HG02870 (cell line): Measurements from ENCODE around the gene DNAJC11.
"Not testable (repeated sequence)": the region's sequence is repeated elsewhere in the genome, so short reads cannot be mapped to it uniquely, and the experiment has no call there.

ENCODE experiments used
- ATAC-seq: cut with Tn5 transposase; IDR thresholded peaks from one replicate; pipeline ENCODE4 v1.9.1; 2021; ENCODE audit warnings: mild to moderate bottlenecking, moderate library complexity; ENCODE audit not compliant: unreplicated experiment

Gene DNAJC11

DNA sequence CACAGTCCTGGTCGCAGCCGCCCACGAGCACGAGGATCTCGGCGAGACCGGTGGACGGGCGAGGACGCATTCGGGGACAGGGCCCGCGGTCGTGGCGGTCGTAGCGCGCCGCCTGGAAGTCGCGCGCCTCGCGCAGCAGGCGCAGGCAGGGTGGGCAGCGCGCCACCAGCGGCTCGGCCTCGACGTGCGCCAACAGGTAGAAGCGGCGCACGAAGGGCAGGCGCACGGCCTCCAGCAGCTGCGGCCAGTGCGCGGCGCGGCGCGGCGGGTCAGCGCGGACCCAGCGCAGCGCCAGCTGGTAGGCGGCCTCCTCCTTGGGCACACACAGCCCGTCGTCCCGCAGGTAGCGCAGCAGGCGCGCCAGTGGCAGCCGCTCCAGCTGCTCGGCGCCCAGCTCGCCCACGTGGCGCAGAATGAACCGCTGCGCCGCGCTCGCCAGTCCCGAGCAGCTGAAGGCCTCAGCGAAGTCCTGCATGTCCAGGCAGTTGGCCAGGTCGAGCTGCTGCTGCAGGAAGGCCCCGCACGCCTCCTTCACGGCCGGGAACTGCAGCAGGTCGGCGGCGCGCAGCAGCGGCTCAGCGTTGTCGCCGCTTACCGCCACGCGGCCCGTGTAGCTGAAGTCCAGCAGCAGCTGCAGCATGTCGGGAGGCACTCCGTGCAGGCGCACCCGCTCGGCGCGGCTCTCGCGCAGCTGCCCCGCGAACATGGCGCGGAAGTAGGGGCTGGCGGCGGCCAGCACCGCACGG, 99.5 kb downstream of the DNAJC11 start:
- peak; percentile 29 for ATAC-seq

DNA sequence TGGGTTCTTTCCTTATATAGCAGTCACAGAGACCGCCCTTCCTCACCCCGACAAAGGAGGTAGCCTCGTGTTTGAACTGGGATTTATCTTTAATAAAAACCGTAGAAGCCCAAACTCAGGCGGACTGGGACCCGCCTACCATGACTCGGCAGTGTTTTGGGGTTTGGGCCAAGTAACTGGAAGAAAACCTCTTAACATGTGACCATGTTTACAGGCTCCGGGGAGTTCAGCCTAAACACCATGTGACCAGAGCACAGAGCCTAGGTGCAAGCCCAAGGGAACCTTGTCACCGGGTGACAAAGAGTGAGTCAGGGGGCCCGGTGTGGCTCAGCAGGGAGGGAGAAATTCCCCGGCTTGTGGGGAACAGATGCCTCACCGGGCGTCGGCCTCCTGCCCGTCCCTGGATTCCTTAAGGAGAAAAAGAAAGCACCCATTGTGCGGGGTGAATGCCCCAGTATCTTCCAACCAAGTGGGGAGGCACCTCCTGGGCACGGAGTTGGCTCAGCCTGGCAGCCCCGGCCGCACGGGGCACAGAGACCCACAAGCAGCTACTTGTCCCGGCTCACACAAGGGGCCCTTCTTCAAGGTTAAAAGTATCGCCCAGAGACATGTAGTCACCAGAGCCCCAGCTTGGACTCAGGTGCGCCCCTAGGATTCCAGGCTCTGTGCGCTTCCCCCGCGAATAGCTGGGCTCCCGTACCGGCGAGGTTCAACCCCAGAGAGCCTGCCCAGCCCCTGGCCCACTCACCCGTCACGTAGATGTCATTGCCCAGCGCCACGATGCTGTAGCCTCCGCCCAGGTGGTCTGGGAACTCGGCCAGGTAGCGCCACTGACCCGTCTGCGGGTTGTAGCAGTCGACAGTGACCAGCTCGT, 100.3 kb downstream of the DNAJC11 start:
- ATAC-seq, result peak; percentile 37

DNA sequence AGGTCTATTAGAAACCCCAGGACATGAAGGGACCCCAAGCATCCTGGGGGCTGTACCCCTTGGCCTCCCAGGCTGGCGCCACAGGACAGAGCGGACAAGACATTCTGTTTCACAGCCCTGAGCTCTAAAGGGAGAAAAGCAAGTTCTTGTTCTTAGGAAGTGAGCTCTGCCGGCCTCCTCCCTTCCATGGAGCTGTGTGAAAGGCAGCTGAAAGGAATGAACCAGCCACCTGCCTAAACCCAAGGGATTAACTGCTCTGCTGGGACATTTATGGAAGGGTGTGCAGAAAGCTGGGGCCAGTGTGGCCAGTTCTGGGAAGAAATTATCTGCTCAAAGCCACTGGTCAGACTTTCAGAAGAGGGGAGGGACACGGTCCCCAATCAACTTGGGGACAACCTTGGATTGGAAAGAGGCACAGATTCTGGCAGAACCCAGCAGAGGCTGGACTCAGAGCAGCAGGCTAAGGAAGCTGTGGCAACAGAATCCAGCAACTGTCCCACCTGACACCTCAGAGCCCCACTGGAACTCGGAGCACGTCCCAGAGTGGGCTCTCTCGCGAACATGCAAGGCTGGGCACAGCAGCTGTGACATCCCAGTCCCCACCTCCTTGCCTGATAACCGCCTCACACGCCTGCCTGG, 101.1 kb downstream of the DNAJC11 start:
- ATAC-seq, result no peak

DNA sequence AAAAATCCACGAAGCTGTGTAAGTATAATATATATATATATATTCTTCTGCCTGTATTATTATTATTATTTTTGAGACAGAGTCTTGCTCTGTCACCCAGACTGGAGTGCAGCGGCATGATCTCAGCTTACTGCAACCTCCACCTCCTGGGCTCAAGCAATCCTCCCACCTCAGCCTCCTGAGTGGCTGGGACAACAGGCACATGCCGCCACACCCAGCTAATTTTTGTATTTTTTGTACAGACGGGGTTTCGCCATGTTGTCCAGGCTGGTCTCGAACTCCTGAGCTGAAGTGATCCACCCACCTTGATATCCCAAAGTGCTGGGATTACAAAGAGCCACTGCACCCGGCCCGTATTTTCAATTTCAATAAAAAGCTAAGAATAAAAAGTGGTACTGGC, 101.6 kb downstream of the DNAJC11 start:
- ATAC-seq, result not testable (repeated sequence)

DNA sequence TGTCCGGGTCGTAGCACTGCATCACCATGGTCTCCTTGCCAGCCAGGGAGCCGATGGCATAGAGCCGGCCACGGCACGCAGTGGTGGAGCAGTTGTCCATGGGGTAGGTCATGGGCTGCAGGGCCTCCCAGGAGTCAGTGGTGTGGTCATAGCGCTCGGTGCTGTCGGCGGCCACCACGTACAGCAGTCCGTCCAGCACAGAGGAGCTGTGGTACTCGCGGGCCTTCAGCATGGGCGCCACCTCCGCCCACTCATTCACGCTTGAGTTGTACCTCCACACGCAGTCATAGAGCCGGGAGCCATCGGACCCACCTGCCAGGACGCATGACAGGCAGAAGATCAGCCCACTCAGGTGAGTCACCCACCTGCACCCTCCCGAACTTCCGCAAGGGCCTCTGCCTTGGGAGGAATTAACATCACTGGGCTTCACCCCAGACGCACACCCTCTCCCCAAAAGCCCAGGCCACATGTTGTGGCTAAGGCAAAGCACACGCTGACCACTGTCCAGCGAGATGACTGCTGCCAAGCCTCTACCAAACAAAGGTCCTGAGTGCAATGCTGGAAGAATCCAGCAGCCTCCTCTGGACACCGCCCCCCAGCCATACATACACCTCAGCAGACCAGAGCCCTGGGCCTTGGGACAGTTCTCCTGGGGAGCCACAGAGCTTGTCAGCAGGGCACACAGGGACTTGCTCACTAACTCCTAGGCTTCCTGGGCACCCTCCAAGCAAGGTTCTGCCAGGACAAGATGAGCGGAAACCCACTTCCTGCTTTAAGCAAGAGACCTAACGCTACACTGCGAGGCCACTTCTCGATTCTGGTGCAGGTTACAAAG, 102.3 kb downstream of the DNAJC11 start:
- ATAC-seq, result no peak

DNA sequence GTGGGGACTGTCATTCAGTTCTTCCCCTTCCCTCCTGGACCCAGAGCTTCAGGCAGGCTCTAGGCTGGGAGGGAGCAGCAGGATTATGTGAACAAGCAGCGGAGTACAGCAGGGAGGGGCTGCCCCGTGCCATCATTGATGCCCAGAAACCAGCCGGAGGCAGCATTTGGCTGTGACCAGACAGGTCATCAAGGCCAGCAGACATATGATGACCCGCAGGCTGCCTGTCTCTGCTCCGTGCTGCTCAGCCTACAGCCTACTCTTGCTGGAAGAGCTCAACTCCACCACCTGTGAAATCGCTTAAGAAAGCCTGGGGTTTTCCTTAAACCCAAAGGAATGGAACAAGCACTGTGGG, 103.9 kb downstream of the DNAJC11 start:
- no peak for ATAC-seq

DNA sequence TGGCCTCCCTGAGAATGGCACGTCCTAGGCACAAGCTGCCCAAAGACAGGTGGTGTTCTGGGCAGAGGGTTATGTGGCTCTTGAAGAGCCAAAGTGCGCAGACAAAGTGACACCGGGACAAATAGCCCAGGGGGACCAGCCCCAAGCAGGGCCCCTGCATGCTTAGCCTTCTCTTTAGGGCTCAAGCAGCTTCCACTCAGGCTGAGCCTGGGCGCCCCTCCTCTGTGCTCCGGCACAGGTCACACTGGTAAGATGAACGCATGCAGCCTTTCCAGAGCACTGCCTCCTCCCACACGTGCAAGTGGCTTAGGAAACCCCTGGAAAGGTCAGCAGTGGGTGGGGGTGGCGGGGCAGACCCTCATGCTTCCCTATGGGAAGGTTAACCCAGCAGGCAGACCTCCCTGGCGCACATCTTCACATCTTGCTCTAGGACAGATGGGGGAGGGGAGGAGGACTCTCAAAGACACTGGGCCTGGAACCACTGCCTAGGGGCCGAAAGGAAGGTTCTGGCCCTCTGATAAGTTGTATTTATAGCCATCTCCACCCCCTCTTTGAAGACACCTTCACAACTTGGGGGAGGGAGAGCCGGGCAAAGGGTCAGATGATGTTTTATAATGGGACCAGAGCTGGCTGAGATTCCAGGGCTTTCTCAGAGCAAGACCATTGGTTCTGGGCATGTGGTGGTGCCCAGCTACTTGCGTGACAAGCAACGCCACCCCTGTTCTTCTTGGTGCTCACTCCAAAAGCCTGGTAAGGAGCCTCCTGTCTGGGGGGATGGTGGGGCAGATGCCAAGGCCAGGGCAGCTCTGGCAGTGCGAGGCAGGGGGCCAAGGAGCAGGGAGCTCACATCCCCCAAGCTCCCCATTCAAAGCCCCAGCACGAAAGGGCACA, 104.5 kb downstream of the DNAJC11 start:
- ATAC-seq, result no peak

DNA sequence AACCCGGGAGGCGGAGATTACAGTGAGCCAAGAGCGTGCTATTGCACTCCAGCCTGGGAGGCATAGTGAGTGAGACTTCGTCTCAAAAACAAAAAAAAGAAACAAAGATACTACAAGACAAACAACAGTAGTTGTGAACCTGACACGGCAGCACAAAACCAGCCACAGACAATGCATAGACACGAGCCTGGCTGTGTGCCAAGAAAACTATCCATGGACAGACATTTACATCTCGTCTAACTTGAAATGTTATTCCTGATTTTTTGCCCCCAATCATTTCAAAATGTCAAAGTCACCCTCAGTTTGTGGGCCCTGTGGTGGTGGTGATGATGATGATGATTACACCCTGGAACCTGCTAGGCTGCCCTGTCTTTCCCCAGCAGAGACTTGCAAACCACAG, 105.3 kb downstream of the DNAJC11 start:
- ATAC-seq, result no peak

DNA sequence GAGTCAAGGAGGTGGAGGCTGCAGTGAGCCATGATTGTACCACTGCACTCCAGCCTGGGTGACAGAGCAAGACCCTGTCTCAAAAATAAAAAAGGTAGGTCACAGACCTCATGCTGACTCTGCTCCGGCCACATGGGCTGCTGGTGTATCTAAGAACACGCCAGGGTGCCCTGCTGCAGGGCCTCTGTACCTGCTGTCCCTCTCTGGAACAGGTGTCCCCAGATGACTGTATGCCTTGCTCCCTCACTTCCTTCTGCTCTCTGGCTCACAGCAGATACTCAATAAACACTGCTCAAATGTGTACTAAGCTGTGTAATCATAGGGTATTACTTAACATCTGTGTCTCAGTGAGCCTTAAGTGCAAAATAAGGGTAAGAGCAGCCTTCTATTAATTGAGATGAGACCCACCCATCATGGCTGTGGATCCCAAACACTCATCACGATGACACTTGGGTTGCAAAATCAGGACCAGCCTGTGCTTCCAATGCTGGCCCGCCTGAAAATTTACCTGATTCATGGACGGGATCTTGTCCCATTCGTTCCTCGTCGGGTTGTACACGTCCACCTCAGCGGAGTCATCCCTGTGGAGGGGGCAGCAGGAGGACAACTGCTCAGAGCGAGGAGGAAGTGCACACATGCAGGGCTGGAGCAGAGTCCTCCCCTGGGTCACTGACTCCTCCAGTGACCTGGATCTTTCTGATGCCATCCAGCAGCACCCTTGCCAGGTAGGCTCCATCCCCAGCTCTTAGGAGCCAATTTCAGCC, 106.5 kb downstream of the DNAJC11 start:
- ATAC-seq, result no peak

DNA sequence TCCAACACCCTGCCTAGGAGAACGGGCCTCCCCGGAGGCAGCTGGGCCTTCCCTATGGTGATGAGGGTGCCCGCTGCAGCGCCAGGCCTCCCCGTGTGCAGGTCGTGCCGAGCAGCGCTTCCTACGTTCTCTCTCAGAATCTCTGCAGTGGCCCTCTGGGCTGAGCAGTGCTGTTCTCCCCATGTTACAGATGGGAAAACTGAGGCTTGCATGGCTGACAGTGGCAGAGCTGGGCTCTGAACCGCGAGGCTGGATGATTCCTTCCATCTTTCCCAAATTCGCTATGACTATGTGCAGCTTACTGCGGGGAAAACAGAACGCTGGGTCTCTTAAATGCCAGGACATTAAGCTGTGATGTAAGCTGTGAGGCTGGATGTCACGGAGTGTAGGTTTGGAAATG, 107.8 kb downstream of the DNAJC11 start:
- ATAC-seq, result no peak

DNA sequence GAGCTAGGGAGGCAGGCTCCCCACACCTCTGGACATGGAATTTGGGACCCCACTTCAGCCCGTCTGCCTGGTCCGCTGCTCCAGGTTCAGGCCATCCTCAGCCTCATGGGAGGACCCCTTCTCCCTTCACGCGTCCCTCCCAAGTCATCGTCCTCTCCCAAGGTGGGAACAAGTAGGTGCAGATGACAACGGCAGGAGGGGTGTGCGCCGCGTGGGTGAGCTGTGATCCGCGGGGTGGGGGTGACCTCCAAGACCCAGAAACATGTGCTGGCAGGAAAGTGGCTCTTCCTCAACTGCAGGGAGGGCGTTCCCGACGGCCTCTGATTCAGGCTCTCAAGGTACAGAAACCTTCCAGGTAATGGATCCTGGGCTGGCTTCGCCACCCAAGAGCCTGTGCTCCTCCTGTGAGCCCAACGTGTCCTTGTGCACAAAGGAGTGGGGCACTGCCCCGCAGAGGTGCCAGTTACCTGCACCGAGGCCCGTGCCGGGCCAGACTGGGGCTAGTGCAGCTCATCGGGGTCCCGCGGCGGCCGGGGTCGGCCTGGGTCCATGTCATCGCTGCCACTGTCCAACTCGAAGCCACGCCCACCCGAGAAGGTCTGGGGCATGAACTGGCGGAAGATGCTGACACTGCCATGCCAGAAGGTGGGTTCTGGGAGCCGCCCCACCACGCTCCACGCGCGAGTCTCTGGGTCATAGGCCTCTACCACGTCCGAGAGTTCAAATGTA, 108.6 kb downstream of the DNAJC11 start:
- ATAC-seq, result no peak

DNA sequence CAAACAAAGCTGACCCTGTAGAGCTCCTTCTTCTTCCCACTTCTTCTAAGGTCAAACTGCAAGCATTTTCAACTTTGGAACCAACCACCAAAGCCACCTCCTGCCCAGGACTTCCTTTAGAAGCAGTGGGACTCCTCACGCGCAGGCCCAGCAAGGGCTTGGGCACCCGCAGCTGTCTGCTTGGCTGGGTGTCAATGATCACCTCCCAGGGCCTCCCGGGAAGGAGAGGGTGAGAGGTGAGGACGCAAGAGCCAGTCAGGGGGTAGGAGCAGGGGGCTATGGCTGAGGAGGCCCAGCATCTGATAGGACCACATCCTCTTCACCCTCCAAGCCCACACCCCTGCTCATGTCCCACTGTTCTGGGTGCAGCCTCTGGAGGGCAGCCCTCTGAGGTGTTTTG, 109.2 kb downstream of the DNAJC11 start:
- ATAC-seq, result no peak

DNA sequence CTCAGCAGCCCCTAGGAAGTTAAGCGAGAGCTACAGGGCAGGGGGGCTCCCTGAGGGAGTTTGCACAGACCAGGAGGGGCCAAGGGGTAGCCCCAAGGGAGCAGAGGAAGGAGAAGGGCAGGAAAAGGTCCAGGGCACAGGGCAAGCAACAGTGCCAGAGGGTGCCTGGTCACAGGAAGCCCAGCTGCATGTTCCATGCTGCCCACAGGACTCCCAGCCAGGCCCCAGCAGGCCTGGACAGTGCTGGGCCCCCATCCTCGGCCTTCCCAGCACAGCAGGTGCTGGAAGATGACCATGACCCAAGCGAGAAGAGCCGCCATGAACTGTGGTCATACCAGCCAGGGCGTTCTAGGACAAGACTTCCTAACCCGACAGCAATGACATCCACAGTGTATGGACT, 110.0 kb downstream of the DNAJC11 start:
- ATAC-seq, result no peak

DNA sequence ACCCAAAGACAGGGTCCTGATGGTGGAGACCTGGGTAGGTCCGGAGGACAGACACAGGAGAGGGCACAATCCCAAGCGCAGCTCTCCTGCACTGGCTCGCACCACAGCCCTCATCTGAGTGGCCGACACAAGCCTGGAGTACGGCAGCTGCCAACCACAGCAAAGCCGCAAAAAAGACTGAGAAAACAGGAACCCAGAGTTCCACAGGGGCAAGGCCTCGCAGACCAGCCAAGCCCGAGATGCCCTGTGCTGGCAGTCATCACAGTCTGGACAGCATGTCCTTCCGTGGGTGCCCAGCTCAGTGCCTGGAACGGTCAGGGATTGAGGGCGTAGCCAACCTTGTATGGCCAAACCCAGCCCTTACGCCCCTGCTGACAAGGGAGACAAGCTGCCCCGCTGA, 110.4 kb downstream of the DNAJC11 start:
- ATAC-seq, result no peak

DNA sequence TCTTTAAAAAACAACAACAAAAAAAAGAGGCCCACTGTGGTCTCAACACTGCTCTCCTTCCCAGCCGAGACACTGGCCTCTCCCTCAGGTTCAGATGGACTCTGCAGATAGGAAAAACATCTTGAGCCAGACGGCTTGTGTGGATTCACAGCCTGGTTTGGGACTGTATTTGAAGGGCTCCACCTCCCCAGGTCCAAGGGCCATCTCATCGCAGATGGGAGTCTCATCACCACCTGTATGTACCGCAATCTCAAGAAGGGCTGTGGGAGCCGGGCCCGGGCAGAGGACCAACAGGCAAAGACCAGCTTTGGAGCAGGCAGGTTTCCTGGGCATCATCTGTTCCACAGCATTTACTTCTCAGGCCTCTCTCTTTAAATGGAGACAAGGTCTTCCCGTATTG, 111.6 kb downstream of the DNAJC11 start:
- ATAC-seq, result no peak

DNA sequence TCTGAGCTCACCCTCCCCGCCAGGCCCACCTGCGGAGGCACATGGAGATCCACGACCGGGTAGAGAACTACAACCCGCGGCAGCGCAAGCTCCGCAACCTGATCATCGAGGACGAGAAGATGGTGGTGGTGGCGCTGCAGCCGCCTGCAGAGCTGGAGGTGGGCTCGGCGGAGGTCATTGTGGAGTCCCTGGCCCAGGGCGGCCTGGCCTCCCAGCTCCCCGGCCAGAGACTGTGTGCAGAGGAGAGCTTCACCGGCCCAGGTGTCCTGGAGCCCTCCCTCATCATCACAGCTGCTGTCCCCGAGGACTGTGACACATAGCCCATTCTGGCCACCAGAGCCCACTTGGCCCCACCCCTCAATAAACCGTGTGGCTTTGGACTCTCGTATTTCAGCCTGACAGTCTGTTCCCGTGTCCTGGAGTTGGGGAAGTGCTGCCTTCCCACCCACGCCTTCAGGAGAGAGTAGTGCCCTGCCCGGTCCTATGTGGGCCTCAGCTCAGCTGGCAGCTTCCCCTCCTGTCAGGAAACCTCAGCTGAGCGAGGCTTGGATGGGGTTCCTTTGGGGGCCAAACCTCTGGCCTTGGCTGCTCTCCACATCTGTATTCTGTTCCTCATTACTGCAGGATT, 112.6 kb downstream of the DNAJC11 start:
- ATAC-seq, result no peak

DNA sequence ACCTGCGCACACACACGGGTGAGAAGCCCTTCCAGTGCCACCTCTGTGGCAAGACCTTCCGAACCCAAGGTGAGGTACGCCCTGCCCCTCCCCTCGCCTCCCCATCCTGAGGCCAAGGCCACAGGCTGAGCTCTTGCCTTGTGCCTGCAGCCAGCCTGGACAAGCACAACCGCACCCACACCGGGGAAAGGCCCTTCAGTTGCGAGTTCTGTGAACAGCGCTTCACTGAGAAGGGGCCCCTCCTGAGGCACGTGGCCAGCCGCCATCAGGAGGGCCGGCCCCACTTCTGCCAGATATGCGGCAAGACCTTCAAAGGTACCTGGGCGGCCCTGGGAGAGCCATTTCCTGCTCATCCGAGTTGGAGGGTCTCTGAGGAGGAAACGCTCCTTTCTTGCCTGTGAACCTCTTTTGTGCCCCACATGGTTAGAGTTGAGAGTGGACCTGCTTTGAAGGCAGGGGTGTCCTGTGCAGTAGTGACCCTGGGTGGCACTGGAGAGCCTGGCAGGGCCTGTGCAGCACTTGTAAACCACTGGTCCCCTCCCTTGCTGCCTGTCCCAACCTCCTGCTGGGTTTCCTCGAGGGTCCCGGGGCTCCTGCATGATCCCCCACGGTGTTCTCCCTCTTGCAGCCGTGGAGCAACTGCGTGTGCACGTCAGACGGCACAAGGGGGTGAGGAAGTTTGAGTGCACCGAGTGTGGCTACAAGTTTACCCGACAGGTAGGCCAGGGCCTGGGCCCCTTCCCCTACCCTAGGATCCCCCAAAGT, 113.3 kb downstream of the DNAJC11 start:
- no peak for ATAC-seq
